ENCODE results near the gene MAK. TPM values are rescaled to one million over a fixed set of nuclear protein-coding genes. Genes with fewer than 3 reads are reported as not detected.

MAK gene
- total RNA-seq, 1 experiment from 2014 or later, result 0.20 TPM

DNA sequence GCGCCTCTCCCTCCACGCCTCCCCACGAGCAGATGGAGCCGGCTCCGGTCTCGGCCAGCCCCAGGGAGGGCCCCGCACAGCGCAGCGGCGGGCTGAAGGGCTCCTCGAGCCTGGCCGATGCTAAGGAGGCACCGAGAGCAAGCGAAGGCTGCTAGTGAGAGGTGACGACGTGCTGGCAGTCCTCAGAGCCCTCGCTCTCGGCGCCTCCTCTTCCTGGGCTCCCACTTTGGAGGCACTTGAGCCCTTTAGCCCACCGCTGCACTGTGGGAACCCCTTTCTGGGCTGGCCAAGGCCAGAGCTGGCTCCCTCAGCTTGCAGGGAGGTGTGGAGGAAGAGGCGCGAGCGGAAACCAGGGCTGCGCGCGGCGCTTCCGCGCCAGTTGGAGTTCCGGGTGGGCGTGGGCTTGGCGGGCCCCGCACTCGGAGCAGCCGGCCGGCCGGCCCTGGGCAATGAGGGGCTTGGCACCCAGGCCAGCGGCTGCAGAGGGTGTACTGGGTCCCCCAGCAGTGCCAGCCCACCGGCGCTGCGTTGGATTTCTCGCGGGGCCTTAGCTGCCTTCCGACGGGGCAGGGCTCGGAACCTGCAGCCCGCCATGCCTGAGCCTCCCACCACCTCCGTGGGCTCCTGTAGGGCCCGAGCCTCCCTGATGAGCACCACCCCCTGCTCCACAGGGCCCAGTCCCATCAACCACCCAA is 117.9 kb downstream of the MAK start:
- peaks cover 3 to 23% (median 18%) of the 10 kb centered on the region in 3 experiments for H3K36me3 Mint-ChIP-seq (ENCODE audit: insufficient read depth in 1 of 3, low read depth in 3 of 3)

More for the DNA sequence above, 117.9 kb downstream of the MAK start:
- H2AK5ac ChIP-seq (ENCODE audit: insufficient read length, low read length), result no peak overlapping the region
- no peak overlapping the region for H3K9ac ChIP-seq (ENCODE audit: extremely low read depth, insufficient read length, low read length)
- no peak overlapping the region for H4K91ac ChIP-seq (ENCODE audit: insufficient read length, low read depth, low read length)
- TF ChIP-seq, protein P1, sequence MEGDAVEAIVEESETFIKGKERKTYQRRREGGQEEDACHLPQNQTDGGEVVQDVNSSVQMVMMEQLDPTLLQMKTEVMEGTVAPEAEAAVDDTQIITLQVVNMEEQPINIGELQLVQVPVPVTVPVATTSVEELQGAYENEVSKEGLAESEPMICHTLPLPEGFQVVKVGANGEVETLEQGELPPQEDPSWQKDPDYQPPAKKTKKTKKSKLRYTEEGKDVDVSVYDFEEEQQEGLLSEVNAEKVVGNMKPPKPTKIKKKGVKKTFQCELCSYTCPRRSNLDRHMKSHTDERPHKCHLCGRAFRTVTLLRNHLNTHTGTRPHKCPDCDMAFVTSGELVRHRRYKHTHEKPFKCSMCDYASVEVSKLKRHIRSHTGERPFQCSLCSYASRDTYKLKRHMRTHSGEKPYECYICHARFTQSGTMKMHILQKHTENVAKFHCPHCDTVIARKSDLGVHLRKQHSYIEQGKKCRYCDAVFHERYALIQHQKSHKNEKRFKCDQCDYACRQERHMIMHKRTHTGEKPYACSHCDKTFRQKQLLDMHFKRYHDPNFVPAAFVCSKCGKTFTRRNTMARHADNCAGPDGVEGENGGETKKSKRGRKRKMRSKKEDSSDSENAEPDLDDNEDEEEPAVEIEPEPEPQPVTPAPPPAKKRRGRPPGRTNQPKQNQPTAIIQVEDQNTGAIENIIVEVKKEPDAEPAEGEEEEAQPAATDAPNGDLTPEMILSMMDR (conservative IDR thresholded peaks at IDR 0.05), result no peak
- H3K4me1 Mint-ChIP-seq, result peaks cover 19 to 23% of the 10 kb centered on the region in 2 experiments
- no peak overlapping the region for H4K5ac ChIP-seq (ENCODE audit: insufficient read length, low read depth, low read length)
- no peaks in the 10 kb centered on the region for H3K79me2 ChIP-seq (ENCODE audit: insufficient read depth, low read length)
- H2BK12ac ChIP-seq (ENCODE audit: insufficient read length, low read depth, low read length), result no peak overlapping the region
- no peak overlapping the region for H3K4ac ChIP-seq (ENCODE audit: low read depth, low read length)
- no peak overlapping the region for H2BK120ac ChIP-seq (ENCODE audit: low read depth, low read length, poor library complexity, severe bottlenecking)
- no peak overlapping the region for H3K27ac Mint-ChIP-seq
- H3K18ac ChIP-seq (ENCODE audit: insufficient read length, low read depth, low read length), result no peak overlapping the region
- no peaks in the 10 kb centered on the region for H4K20me1 ChIP-seq (ENCODE audit: control insufficient read depth, insufficient read depth, insufficient read length)
- peaks cover 9% of the 10 kb centered on the region for H3K23me2 ChIP-seq (ENCODE audit: insufficient read length, low read depth, low read length, poor library complexity, severe bottlenecking)
- H3K27ac ChIP-seq (ENCODE audit: insufficient read length, low read depth, low read length), result no peak overlapping the region
- H4K8ac ChIP-seq (replicated peaks; ENCODE audit: insufficient read length, low read depth, low read length), result no peak overlapping the region
- H3K4me1 ChIP-seq (ENCODE audit: insufficient read depth, low read length), result 0 out of 2 replicates have a peak, but pooled peaks cover 2% of the 10 kb centered on the region
- no peak overlapping the region for H3T11ph ChIP-seq (ENCODE audit: low read length)
- no peaks in the 10 kb centered on the region; the same call in 1 of the 2 replicates for H3K27me3 Mint-ChIP-seq (ENCODE audit: low read depth)
- no peaks in the 10 kb centered on the region for H3K27me3 ChIP-seq (ENCODE audit: insufficient read depth, low read length)
- no peak overlapping the region for H3K4me3 Mint-ChIP-seq
- no CpG with 5 or more reads among the region's 49 CpGs for whole genome bisulfite sequencing (ENCODE audit: extremely low coverage, insufficient read length, low lambda C conversion rate)
- DNase-seq, result no peak
- no peak overlapping the region for H3K14ac ChIP-seq (ENCODE audit: insufficient read depth, low read length)
- H2BK15ac ChIP-seq (ENCODE audit: low read depth, low read length), result no peak overlapping the region
- peaks cover 3 to 7% of the 10 kb centered on the region in 2 experiments; a peak in 3 of 5 replicates for H3K9me3 Mint-ChIP-seq
- H2BK5ac ChIP-seq (ENCODE audit: insufficient read length, low read length), result no peak overlapping the region
- no peaks in the 10 kb centered on the region for H3K9me3 ChIP-seq (ENCODE audit: control insufficient read depth, low read depth, low read length)
- H2AFZ ChIP-seq (ENCODE audit: low read length), result no peak overlapping the region
- H3K79me1 ChIP-seq (ENCODE audit: insufficient read depth, low read depth, low read length, poor library complexity, severe bottlenecking), result no peaks in the 10 kb centered on the region
- H3K56ac ChIP-seq (ENCODE audit: insufficient read length, low read depth, low read length), result no peak overlapping the region
- H3K4me2 ChIP-seq (ENCODE audit: insufficient read depth, insufficient read length, low read length), result no peak overlapping the region
- H2BK20ac ChIP-seq (ENCODE audit: low read depth, low read length, poor library complexity, severe bottlenecking), result no peak overlapping the region
- H3K23ac ChIP-seq (ENCODE audit: insufficient read length, low read depth, low read length), result no peak overlapping the region
